Mammary epithelial cell (primary cell): ENCODE results near the gene DOCK2.

Experiments
- CTCF ChIP-seq, 2 donors: IDR thresholded peaks in 1 of 2; conservative IDR thresholded peaks in 1 of 2; 2 replicates each; pipeline ENCODE4 v1.5.1; 2011 to 2012; ENCODE audit warnings: inconsistent platforms in 2 of 2, low read length in 2 of 2, mild to moderate bottlenecking in 2 of 2, control low read depth in 1 of 2, low read depth in 1 of 2; ENCODE audit not compliant: insufficient read depth in 1 of 2; ENCODE audit errors: extremely low read depth in 1 of 2
- EZH2 ChIP-seq: IDR thresholded peaks from 2 replicates; pipeline ENCODE4 v1.6.1; 2012; ENCODE audit warnings: low read length, inconsistent platforms, borderline replicate concordance

GRCh38 chr5:170071748-170072147 lies 434.7 kb downstream of the DOCK2 start:
- no peak for TF ChIP-seq CTCF (conservative IDR thresholded peaks at IDR 0.05 in 1 of 2, IDR thresholded peaks at IDR 0.05 in 1 of 2; ENCODE audit: extremely low read depth in 1 of 2, insufficient read depth in 1 of 2, low read depth in 1 of 2, low read length in 2 of 2)
- no peak for TF ChIP-seq EZH2
